Panc1 (cell line): Measurements from ENCODE around the gene SH3BP5.

Experiments
- CTCF ChIP-seq: fragments of 450-650 bp; IDR thresholded peaks from 2 replicates; pipeline ENCODE4 v1.5.1; 2017; ENCODE audit warnings: mild to moderate bottlenecking
- POLR2AphosphoS5 ChIP-seq: IDR thresholded peaks from 2 replicates; pipeline ENCODE4 v1.6.1; 2012; ENCODE audit warnings: mild to moderate bottlenecking, low read depth, low read length, moderate library complexity
- REST ChIP-seq, 2 experiments: IDR thresholded peaks; 2 replicates each; pipeline ENCODE4 v1.6.1; 2011 to 2012; ENCODE audit warnings: low read depth in 2 of 2, control low read depth in 1 of 2, low read length in 1 of 2, mild to moderate bottlenecking in 1 of 2, moderate library complexity in 1 of 2; ENCODE audit not compliant: insufficient read depth in 1 of 2
- SIN3A ChIP-seq: IDR thresholded peaks from 2 replicates; pipeline ENCODE4 v1.6.1; 2012; ENCODE audit warnings: low read depth, mild to moderate bottlenecking, low read length, moderate library complexity, borderline replicate concordance; ENCODE audit not compliant: insufficient read depth
- TCF7L2 ChIP-seq: IDR thresholded peaks from 2 replicates; pipeline ENCODE4 v1.6.1; 2011; ENCODE audit warnings: mild to moderate bottlenecking, low read depth, low read length, inconsistent platforms

- no peak for TF ChIP-seq CTCF
- TF ChIP-seq REST (IDR thresholded peaks at IDR 0.05; ENCODE audit: insufficient read depth in 1 of 2, low read depth in 2 of 2, low read length in 1 of 2) = no peak
- TF ChIP-seq POLR2AphosphoS5 = no peak
- TF ChIP-seq SIN3A = no peak
- no peak for TF ChIP-seq TCF7L2
These were observed 19.8 kb downstream of the SH3BP5 start for GRCh38 chr3:15312550-15312949.
